Activated T-cell treated with anti-CD3 and anti-CD28 coated beads, Interleukin-2, amount 50 U/mL, for 72 hours (primary cell): ENCODE data around the gene ULK4. TPM values are rescaled to one million over a fixed set of nuclear protein-coding genes. Genes with fewer than 3 reads are reported as not detected.
A peak's percentile ranks its signal among the peaks of the same experiment; 100 is the strongest.

ENCODE experiments used
- ATAC-seq, 2 donors: fragments of 150-1000 bp; cut with Tn5 transposase; replicated peaks in 1 of 2; 2 replicates each; pipeline ENCODE4 v1.10.0; 2021; ENCODE audit warnings: moderate library complexity in 2 of 2, mild to moderate bottlenecking in 1 of 2
- DNase-seq, 2 donors: peaks; one replicate each; pipeline ENCODE4 v3.0.0; 2021 to 2022; ENCODE audit warnings: mixed read lengths in 1 of 2
- H3K27ac Mint-ChIP-seq: one replicate; pipeline ENCODE4 v1.8.0; 2022; ENCODE audit warnings: mild to moderate bottlenecking, moderate library complexity, mixed read lengths
- H3K27me3 Mint-ChIP-seq: one replicate; pipeline ENCODE4 v1.8.0; 2022; ENCODE audit warnings: low read depth, mixed read lengths
- H3K36me3 Mint-ChIP-seq, 2 donors: one replicate each; pipeline ENCODE4 v1.8.0; 2022; ENCODE audit warnings: mixed read lengths in 2 of 2, mild to moderate bottlenecking in 1 of 2; ENCODE audit not compliant: insufficient read depth in 2 of 2
- H3K4me1 Mint-ChIP-seq: one replicate; pipeline ENCODE4 v1.8.0; 2022; ENCODE audit warnings: low read depth, mixed read lengths
- H3K4me3 Mint-ChIP-seq, 2 donors: one replicate each; pipeline ENCODE4 v1.8.0; 2022; ENCODE audit warnings: mild to moderate bottlenecking in 2 of 2, mixed read lengths in 2 of 2, moderate library complexity in 2 of 2
- H3K9me3 Mint-ChIP-seq, 2 donors: one replicate each; pipeline ENCODE4 v1.8.0; 2022; ENCODE audit warnings: mixed read lengths in 2 of 2
- total RNA-seq, 2 donors: library from RNA; stranded (reverse); gene quantifications; one replicate each; pipeline ENCODE4 v1.2.3, GENCODE V29; 2022

ULK4 gene
- total RNA-seq, 2 donors from 2014 or later, result 8.0 to 11.1 TPM

DNA sequence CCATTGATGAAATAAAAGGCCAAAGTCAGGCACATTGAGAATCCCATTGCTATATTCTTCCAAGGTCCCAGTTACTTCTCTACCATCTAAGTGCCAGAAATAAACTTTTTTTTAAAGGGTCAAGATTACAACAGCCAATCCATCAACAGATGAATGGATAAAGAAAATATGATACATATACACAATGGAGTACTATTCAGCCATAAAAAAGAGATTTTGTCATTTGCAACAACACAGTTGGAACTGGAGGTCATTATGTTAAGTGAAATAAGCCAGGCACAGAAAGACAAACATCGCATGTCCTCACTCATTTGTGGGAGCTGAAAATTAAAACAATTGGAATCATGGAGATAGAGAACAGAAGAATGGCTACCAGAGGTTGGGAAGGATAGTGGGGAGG is 25.5 kb downstream of the ULK4 start:
- Mint-ChIP-seq H3K27ac (no peak overlapping the region), H3K27me3 (no peaks in the 10 kb centered on the region), H3K4me1 (no peaks in the 10 kb centered on the region), H3K36me3 (peaks cover 0 to 5% of the 10 kb centered on the region in 2 donors), H3K4me3 (no peak overlapping the region), H3K9me3 (no peaks in the 10 kb centered on the region)
- DNase-seq (no peak), ATAC-seq (no peak)

DNA sequence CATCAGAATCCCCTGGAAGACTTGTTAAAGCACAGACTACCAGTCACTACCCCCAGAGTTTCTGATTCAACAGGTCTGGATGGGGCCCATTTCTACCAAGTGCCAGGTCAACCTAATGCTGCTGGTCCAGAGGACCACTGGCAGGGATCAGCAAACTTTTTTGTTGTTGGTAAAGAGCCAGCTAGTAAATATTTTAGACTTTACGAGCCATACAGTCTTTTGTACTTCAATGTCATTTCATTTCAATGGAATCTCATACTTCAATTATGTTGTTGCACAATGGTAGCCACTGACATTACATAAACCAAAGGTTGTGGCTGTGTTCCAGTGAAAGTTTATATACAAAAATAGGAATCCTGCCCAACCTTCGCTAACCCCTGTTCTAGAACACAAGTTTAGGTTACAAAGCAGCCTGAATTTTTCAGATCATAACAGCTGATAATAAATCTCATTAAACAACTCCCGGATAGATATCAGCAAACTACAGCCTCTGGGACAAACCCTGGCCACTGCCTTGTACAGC is 28.7 kb downstream of the ULK4 start:
- Mint-ChIP-seq H3K9me3 (no peaks in the 10 kb centered on the region), H3K36me3 (peaks cover 1 to 6% of the 10 kb centered on the region in 2 donors), H3K4me3 (no peak overlapping the region), H3K4me1 (no peaks in the 10 kb centered on the region), H3K27ac (no peak overlapping the region), H3K27me3 (no peaks in the 10 kb centered on the region)
- ATAC-seq (no peak), DNase-seq (no peak)

DNA sequence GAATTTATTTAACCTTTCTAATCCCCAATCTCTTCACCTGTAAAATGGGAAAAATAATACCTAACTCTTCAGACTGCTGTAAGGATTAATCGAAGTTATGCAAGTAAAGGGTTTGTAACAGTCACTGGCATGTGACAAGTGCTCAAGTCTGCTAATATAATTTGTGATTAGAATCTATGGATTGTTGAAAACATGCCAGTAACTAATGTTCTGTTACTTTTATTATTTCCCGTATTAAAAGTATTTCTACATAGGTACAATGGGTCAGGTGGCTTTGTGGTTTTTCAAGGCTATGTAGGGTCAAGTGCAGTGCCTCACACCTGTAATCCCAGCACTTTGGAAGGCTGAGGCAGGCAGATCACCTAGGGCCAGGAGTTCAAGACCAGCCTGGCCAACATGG is 29.4 kb downstream of the ULK4 start:
- Mint-ChIP-seq H3K36me3 (peaks cover 1 to 7% of the 10 kb centered on the region in 2 donors), H3K27ac (no peak overlapping the region), H3K4me1 (no peaks in the 10 kb centered on the region), H3K27me3 (no peaks in the 10 kb centered on the region), H3K4me3 (no peak overlapping the region), H3K9me3 (no peaks in the 10 kb centered on the region)
- no peak for ATAC-seq
- DNase-seq, result no peak

DNA sequence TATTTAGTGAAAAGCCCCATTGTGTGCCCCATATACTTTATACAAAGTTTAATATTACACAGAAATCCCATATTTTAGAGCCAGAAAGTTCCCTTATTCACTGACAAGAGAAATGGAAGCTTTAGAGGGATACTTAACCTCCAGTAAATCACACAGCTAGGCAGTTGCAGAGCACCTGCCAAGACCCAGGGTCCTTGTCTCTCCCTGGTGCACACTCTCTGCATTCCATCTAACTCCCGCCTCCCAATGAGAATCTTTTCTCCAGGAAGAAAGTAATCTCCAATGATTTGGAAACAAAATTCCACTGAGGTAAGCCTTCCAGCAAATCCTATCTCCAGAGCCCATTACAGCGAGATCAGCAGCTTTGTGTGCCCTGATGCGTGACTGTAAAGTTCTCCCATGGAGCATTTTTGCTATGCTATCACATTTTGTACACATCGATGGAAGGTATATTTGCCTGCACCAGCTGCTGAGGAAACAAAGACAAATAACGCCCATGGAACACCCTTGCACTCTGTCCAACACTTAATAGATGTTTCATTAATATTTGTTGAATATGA is 41.4 kb downstream of the ULK4 start:
- Mint-ChIP-seq H3K36me3 (no peaks in the 10 kb centered on the region), H3K4me3 (no peak overlapping the region), H3K27me3 (no peaks in the 10 kb centered on the region), H3K27ac (no peak overlapping the region), H3K9me3 (no peaks in the 10 kb centered on the region), H3K4me1 (no peaks in the 10 kb centered on the region)
- no peak for DNase-seq
- ATAC-seq, result no peak

DNA sequence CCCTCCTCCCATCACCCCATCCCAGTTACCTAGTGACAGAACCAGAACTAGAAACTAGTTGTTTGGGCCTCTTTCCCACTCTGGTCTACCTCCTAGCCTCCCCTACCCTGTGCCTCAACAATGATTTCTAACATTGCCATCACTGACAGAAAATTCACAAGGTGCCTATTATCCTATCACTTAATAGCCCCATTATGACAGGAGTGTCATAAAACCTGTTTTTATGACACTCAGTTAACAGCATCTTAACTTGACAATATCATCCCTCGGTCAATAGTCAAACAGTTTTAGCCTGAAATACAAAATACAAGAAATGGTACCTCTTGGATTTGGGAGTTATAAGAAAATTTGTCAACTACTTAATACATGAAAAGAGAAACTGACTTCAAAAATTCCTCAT is 46.5 kb downstream of the ULK4 start:
- ATAC-seq (no peak), DNase-seq (no peak)
- Mint-ChIP-seq H3K9me3 (no peaks in the 10 kb centered on the region), H3K27me3 (no peaks in the 10 kb centered on the region), H3K27ac (no peak overlapping the region), H3K36me3 (peaks cover 0 to 2% of the 10 kb centered on the region in 2 donors), H3K4me3 (no peak overlapping the region), H3K4me1 (no peaks in the 10 kb centered on the region)

DNA sequence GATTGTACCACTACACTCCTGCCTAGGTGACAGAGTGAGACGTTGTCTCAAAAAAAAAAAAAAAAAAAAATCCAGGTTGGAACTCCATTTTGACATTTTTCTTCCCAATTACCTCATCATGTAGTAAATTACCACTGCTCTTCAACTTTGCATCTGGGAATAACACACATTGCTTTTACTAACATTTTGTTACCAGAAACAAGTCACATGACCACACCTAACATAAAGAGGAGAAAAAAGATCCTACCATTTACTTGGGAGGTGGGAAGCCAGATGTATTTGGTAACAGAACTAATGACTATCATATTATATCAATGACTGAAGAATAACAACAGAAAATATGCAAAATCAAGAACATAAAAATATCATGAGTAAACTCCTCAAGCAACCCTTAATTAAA is 49.6 kb downstream of the ULK4 start:
- Mint-ChIP-seq H3K4me1 (no peaks in the 10 kb centered on the region), H3K4me3 (no peak overlapping the region), H3K9me3 (no peaks in the 10 kb centered on the region), H3K36me3 (peaks cover 0 to 2% of the 10 kb centered on the region in 2 donors), H3K27ac (no peak overlapping the region), H3K27me3 (no peaks in the 10 kb centered on the region)
- DNase-seq (no peak), ATAC-seq (no peak)

DNA sequence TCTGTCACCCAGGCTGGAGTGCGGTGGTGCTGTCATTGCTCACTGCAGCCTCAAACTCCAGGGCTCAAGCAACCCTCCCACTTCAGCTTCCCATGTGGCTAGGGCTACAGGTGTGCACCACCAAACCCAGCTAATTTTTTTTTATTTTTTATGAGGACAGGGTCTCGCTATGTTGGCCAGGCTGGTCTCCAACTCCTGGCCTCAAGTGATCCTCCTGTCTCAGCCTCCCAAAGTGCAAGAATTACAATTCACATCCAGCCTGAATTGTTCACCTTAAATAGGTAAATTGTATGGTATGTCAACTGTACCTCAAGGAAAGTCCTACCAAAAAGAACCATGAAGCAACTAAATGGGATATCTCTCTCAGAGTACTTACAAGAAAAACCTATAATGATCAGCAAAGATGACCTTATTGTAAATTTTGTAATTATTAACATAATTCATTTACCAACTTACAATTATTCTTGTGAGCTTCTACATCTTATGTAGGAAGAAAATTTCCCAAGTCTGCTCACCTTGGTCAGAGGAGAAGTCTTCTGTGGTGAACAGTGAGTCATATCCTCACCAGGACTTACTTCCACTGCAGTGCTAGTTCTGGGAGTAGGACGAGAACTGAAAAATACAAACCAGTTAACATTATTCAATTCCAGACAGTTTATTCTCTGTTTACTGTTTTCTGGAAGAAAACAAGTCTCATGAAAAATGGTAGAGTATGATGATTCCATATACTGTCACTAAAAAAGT is 54.4 kb downstream of the ULK4 start:
- H3K4me1 Mint-ChIP-seq, result no peaks in the 10 kb centered on the region
- no peak overlapping the region for H3K27ac Mint-ChIP-seq
- no peak overlapping the region for H3K4me3 Mint-ChIP-seq
- DNase-seq (no peak), ATAC-seq (no peak)
- no peaks in the 10 kb centered on the region for H3K9me3 Mint-ChIP-seq
- no peaks in the 10 kb centered on the region for H3K27me3 Mint-ChIP-seq
- peaks cover 0 to 2% of the 10 kb centered on the region in 2 donors for H3K36me3 Mint-ChIP-seq

DNA sequence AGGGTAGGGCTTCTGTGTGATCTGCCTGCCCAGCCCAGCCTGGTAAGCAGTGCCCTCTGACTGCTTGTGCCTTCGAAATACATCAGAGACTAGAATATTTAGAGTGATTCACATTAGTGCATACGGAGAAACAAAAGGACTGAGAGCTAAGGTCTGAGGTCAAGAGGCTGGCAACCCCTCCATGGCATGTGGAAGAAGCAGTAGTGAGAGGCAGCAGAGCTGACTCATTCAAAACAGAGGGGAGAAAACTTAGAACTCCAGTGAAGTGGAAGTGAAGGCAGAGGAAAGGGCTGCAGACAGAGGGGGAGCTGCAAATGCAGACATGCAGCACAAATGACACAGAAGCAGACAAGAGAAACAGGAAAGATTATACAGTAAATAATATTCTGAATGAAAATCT is 61.6 kb downstream of the ULK4 start:
- Mint-ChIP-seq H3K4me1 (no peaks in the 10 kb centered on the region), H3K27me3 (no peaks in the 10 kb centered on the region), H3K36me3 (no peaks in the 10 kb centered on the region), H3K9me3 (no peaks in the 10 kb centered on the region), H3K27ac (no peak overlapping the region), H3K4me3 (no peak overlapping the region)
- ATAC-seq (no peak), DNase-seq (no peak)

DNA sequence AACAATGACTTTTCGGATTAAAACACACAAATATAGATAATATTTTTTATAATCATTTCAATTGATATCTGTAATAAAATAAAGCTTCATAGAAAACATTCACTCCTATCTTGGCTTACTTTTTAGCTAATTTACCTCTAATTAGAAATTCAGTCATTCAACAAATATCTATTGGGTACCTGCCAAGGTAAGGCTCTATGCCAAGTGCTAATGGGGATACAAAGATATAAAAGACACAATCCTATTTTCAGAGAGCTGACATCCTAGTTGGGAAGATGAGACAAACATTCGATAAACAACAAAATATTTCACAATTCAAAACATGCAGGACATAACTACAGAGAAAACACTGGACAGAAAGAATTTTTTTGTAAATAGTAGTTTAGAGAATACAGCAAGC is 63.3 kb downstream of the ULK4 start:
- H3K27me3 Mint-ChIP-seq, result no peaks in the 10 kb centered on the region
- ATAC-seq (no peak), DNase-seq (no peak)
- no peaks in the 10 kb centered on the region for H3K9me3 Mint-ChIP-seq
- H3K36me3 Mint-ChIP-seq, result no peaks in the 10 kb centered on the region
- no peak overlapping the region for H3K4me3 Mint-ChIP-seq
- H3K27ac Mint-ChIP-seq, result no peak overlapping the region
- H3K4me1 Mint-ChIP-seq, result no peaks in the 10 kb centered on the region

DNA sequence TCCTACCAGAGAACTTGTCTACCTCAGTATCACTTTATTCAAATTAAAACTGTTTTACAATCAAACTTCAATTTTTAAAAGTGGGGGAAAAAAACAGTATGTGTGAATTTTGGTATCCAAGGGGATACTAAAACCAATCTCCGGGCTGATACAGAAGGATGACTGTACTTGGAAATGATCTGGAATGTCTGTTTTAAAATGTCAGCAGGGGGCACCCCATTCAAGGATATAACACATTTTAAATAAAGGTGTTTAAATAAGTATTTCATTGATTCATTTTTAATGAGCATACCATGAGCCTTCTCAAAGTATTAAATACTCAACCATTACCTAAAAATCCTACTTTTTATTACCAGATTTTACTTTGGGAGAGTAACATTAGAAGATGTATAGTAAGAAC is 67.9 kb downstream of the ULK4 start:
- H3K36me3 Mint-ChIP-seq, result peaks cover 7 to 9% of the 10 kb centered on the region in 2 donors
- no peak for DNase-seq

DNA sequence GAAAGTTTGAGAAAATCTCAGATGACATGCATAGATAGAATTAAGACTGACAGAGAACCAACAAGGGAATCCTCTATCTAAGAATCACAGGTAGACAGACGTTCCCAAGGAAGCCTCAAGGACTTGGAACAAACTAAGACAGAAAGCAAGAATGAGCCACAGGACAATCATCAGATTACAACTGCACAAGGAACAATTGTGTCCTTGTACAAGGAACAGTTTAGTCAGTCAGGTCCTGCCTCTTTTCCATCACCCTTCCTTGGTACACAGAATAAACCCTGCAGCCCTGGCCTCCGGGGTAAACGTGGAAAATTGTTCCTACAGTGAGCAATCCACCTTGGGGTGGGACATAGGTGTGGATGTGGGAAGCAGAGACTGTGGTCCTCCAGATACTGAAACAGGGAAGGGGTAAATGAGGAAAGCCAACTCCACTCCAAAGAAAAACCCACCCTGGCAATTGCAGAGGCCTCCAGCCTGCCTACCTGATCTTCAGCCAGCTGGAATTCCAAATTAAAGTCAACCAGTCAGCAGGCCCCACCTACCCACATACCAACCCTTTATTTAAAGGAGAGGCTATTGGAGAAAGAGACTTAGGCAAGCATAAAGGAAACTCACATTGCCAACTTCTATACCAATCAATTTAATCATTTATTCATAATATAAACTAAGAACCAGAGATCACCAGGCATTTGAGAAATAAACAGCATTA is 73.4 kb downstream of the ULK4 start:
- Mint-ChIP-seq H3K4me1 (no peaks in the 10 kb centered on the region), H3K4me3 (no peak overlapping the region), H3K36me3 (peaks cover 7 to 9% of the 10 kb centered on the region in 2 donors), H3K27me3 (no peaks in the 10 kb centered on the region), H3K27ac (no peak overlapping the region), H3K9me3 (peaks cover 0 to 2% of the 10 kb centered on the region in 2 donors)
- no peak for ATAC-seq
- DNase-seq, result no peak

More for the DNA sequence above, 67.9 kb downstream of the ULK4 start:
- Mint-ChIP-seq H3K27me3 (no peaks in the 10 kb centered on the region), H3K9me3 (peaks cover 0 to 2% of the 10 kb centered on the region in 2 donors), H3K4me1 (no peaks in the 10 kb centered on the region), H3K4me3 (no peak overlapping the region), H3K27ac (no peak overlapping the region)
- ATAC-seq, result no peak

DNA sequence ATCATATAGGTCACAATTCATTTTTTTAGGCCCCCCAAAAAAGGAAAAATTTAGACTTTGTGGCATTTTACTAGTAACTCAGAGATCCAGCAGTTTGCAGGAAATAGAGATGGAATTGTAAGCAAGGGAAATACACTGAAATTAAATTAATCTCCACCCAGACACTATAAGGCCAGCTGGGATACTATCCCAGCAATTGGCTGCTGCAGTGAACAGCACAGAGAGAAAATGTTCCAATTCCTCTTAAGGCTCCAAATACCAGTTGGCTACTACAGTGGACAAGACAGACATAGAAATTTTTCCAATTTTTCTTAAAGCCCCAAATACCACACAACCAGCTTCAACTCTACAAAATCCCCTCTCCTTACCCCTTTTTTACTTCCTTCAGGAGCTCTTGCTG is 78.9 kb downstream of the ULK4 start:
- Mint-ChIP-seq H3K9me3 (no peaks in the 10 kb centered on the region), H3K27ac (peak overlapping the region; percentile 54), H3K27me3 (no peaks in the 10 kb centered on the region), H3K4me3 (no peak overlapping the region), H3K36me3 (no peaks in the 10 kb centered on the region), H3K4me1 (no peaks in the 10 kb centered on the region)
- ATAC-seq (no peak), DNase-seq (no peak)

DNA sequence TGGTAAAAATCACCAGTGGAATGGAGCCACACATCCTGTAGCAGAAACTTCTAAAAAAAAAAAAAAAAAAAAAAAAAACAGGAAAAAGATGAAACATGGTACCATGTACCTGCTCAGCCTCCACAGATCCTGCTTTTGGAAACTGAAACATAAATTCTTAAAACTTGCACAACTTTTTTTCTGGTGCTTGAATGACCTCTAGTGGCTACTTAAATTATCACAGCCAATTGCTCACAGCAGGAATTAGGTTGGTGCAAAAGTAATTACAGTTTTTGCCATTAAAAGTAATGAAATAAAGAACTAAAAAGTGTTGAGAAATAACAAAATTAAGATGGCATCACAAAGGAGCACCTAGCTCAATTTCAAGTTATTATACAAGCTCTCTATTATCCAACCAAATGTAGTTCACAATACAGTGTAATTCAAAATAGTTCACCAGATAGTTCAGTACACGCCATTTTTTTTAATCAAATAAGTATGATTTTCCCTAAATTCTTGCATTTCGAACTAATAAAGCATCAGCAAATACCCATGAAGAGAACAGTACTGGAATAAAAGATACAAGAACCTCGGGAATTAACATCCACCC is 80.6 kb downstream of the ULK4 start:
- Mint-ChIP-seq H3K27ac (no peak overlapping the region), H3K27me3 (no peaks in the 10 kb centered on the region), H3K36me3 (no peaks in the 10 kb centered on the region), H3K4me1 (no peaks in the 10 kb centered on the region), H3K4me3 (no peak overlapping the region), H3K9me3 (no peaks in the 10 kb centered on the region)
- DNase-seq, result peak in 1 of 2 donors; percentile 20
- ATAC-seq, result no peak
